GM18519 (cell line): ENCODE data around the gene PITPNC1.
"Not testable (repeated sequence)": the region's sequence is repeated elsewhere in the genome, so short reads cannot be mapped to it uniquely, and the experiment has no call there.

Experiments
- ATAC-seq: cut with Tn5 transposase; IDR thresholded peaks from one replicate; pipeline ENCODE4 v1.9.1; 2021; ENCODE audit warnings: mild to moderate bottlenecking, moderate library complexity; ENCODE audit not compliant: unreplicated experiment, low FRiP score

Gene PITPNC1

DNA sequence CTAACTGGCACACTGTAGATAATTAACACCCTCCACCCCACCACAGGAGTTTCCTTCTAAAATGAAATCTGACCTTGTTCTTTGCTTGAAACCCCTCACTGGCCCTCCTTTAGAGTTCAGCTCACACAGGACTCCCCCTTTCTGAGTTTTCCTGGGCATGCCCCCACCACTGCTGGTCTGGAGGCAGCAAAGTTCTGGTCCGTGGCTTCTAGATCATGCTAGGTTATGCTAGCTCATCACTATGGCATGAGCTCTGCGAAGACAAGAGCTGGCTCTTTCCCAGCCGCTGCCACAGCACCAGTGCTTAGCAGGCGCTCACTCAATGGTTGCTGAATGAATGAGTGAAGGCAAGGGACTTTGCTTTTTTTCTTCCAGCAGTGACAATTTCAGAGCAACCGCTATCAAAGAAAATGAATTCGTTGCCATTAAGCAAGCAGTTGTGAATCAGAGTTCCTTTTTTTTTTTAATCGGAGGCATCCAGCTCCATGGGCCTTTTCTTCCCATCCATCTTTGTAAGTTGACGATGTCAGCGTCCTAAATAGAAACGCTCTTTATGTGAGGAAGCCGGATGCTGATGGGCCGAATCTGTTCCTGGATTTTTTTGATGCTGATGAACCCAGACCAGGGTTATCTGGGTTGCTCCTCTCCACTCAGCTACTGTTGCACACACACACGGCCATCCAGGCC, 259.9 kb downstream of the PITPNC1 start:
- ATAC-seq: no peak

GRCh38 chr17:67637901-67638641, 261.0 kb downstream of the PITPNC1 start:
- ATAC-seq: no peak

GRCh38 chr17:67638871-67639270, 261.8 kb downstream of the PITPNC1 start:
- ATAC-seq: no peak

GRCh38 chr17:67639555-67639954, 262.5 kb downstream of the PITPNC1 start:
- ATAC-seq: no peak

GRCh38 chr17:67639979-67640378, 262.9 kb downstream of the PITPNC1 start:
- no peak for ATAC-seq

DNA sequence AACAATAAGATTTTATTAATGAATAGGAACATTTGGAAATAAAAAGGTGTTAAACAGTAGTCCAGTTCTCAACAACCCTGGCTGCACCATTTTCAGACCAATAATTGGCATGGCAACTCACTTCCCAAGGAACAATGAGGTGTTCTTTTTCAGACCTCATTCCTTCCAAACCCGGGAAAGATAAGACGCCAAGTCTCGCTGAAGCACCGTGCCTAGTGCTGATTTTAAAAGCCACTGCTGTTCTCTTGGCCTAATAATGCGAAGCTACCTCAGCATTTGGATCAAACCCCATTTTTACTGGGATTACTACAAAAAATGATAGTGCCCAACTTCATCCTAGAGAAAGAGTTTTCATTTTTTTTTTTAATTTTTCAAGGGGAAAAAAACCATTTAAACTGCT, 265.4 kb downstream of the PITPNC1 start:
- no peak for ATAC-seq

DNA sequence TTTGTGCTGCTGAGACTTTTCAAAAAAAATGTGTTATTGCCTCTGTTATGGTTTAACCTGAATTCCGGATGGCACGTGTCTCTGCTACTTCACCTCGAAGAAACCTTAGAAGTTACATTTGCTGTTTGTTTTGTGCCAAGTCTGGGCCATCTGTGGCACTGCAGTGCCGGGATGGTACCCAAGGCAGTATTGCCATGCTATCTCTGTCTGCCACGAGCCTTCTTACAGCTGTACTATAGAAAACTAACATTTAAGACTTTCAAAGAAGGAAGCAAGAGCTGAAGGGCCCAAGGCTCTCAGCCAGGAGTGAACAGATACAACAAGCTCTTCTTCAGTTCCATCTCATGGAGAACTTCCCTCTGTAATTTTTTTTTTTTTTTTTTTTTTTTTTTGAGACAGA, 267.0 kb downstream of the PITPNC1 start:
- no peak for ATAC-seq

DNA sequence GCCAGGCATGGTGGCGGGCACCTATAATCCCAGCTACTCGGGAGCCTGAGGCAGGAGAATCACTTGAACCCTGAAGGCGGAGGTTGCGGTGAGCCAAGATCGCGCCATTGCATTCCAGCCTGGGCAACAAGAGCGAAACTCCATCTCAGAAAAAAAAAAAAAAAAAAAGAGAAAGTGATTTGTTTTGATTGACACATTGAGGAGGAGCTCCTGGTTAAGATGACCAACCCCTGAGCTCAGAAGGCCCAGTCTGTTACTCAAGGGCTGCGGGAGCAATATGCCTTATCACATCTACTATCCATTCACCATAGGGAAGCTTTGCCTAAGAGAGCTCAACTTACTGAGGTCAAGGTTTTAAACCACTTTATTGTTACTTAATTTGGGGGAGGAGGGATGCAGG, 268.1 kb downstream of the PITPNC1 start:
- not testable (repeated sequence) for ATAC-seq

DNA sequence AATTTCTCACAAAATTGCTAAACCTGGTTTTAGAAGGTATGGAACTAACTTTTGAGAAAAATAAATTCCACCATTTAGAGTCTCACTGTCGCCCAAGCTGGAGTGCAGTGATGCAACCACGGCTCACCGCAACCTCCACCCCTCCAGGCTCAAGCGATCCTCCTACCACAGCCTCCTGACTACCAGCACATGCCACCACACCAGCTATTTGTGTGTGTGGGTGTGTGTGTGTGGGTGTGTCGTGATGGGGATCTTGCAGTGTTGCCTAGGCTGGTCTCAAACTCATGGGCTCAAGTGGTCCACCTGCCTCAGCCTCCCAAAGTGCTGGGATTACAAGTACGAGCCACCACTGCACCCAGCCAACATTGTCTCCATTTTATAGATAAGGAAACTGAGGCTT, 269.4 kb downstream of the PITPNC1 start:
- no peak for ATAC-seq

GRCh38 chr17:67647482-67647881, 270.4 kb downstream of the PITPNC1 start:
- ATAC-seq: no peak

GRCh38 chr17:67648032-67648905, 271.2 kb downstream of the PITPNC1 start:
- ATAC-seq: no peak

GRCh38 chr17:67648906-67649295, 271.8 kb downstream of the PITPNC1 start:
- not testable (repeated sequence) for ATAC-seq

DNA sequence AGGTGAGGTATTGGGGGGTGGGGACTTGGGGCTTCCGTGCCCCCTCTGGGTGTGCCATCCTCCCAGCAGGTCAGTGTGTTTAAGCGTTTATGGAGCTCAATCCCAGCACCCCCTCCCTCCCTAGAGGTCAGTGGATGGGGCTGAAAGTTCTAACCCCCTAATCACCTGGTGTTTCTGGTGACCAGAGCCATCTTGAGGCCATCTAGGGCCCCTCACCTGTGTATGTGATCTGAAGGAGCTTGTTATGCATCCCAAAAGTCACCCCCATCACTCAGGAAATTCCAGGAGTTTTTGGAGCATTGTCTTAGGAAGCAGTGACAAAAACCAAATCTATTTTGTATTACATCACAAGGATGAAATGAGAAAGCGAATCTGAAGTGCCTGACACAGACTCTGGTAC, 272.8 kb downstream of the PITPNC1 start:
- no peak for ATAC-seq

- not testable (repeated sequence) for ATAC-seq
These were observed 274.1 kb downstream of the PITPNC1 start for GRCh38 chr17:67651218-67651579.

DNA sequence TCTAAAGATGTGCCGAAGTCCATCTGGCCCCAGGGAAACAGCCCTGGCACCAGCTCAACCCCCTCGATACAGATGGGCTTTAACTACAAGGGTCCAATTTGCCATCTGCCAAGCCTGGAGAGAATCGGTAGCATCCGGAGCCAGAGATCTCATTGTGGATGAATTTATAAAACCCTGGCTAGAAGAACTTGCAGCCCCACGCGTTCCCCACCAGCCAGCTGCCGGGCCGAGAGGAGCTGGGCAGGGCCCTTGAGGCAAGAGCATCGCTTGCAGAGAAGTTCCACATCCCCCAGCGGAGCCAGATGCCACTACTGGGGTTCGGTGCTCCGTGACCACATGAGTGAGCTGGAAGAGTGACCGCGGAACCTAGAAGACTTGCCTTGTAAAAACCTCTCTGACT, 275.4 kb downstream of the PITPNC1 start:
- ATAC-seq: no peak

- no peak for ATAC-seq
These were observed 278.5 kb downstream of the PITPNC1 start for GRCh38 chr17:67655478-67656148.

- no peak for ATAC-seq
These were observed 279.6 kb downstream of the PITPNC1 start for GRCh38 chr17:67656494-67657203.

- no peak for ATAC-seq
These were observed 280.5 kb downstream of the PITPNC1 start for GRCh38 chr17:67657596-67657995.

- ATAC-seq: no peak
These were observed 281.2 kb downstream of the PITPNC1 start for GRCh38 chr17:67658265-67658664.

GRCh38 chr17:67659028-67659427, 281.9 kb downstream of the PITPNC1 start:
- no peak for ATAC-seq
